Chondrocyte (in vitro differentiated cells): Measurements from ENCODE around the gene GATA3. TPM values are rescaled to one million over a fixed set of nuclear protein-coding genes. Genes with fewer than 3 reads are reported as not detected.

Source experiments
- DNase-seq: peaks from one replicate; pipeline ENCODE4 v3.0.0; 2021; ENCODE audit warnings: mixed read lengths, low spot score
- H3K27ac Mint-ChIP-seq: one replicate; pipeline ENCODE4 v1.8.0; 2021; ENCODE audit warnings: mild to moderate bottlenecking, moderate library complexity, mixed read lengths; ENCODE audit not compliant: unreplicated experiment
- H3K27me3 Mint-ChIP-seq: 2 replicates; pipeline ENCODE4 v1.8.0; 2021; ENCODE audit warnings: low read depth, mixed read lengths
- H3K36me3 Mint-ChIP-seq: 2 replicates; pipeline ENCODE4 v1.8.0; 2021; ENCODE audit warnings: low read depth, mixed read lengths
- H3K4me1 Mint-ChIP-seq: 2 replicates; pipeline ENCODE4 v1.8.0; 2021; ENCODE audit warnings: low read depth, mild to moderate bottlenecking, mixed read lengths
- H3K4me3 Mint-ChIP-seq: one replicate; pipeline ENCODE4 v1.8.0; 2021; ENCODE audit warnings: mild to moderate bottlenecking, moderate library complexity, mixed read lengths; ENCODE audit not compliant: unreplicated experiment
- H3K9me3 Mint-ChIP-seq: 2 replicates; pipeline ENCODE4 v1.8.0; 2021; ENCODE audit warnings: low read depth, mixed read lengths
- CTCF ChIP-seq: fragments of 200-600 bp; sonication (generic); IDR thresholded peaks from 2 replicates; pipeline ENCODE4 v1.5.0; 2021; ENCODE audit warnings: antibody characterized with exemption, mild to moderate bottlenecking, moderate library complexity
- total RNA-seq: library from RNA; stranded (reverse); gene quantifications from 3 replicates; pipeline ENCODE4 v1.2.1, GENCODE V29; 2021

GATA3 gene
- total RNA-seq, 1 donor from 2014 or later, result not detected

- no peak for TF ChIP-seq CTCF
- Mint-ChIP-seq H3K27ac (no peak overlapping the region), H3K9me3 (no peaks in the 10 kb centered on the region), H3K4me1 (no peaks in the 10 kb centered on the region), H3K36me3 (peaks cover 4% of the 10 kb centered on the region), H3K27me3 (peaks cover 77% of the 10 kb centered on the region), H3K4me3 (no peak overlapping the region)
- no peak for DNase-seq
These were observed 11.6 kb downstream of the GATA3 start for GRCh38 chr10:8066124-8066523.

GRCh38 chr10:8066797-8067196 is 12.3 kb downstream of the GATA3 start:
- no peaks in the 10 kb centered on the region for H3K9me3 Mint-ChIP-seq
- TF ChIP-seq CTCF, result no peak
- H3K4me3 Mint-ChIP-seq, result no peak overlapping the region
- no peak for DNase-seq
- no peaks in the 10 kb centered on the region for H3K4me1 Mint-ChIP-seq
- H3K27me3 Mint-ChIP-seq, result peaks cover 78% of the 10 kb centered on the region
- H3K36me3 Mint-ChIP-seq, result peaks cover 4% of the 10 kb centered on the region
- no peak overlapping the region for H3K27ac Mint-ChIP-seq

- Mint-ChIP-seq H3K4me3 (no peak overlapping the region), H3K4me1 (no peaks in the 10 kb centered on the region), H3K27me3 (peaks cover 71% of the 10 kb centered on the region), H3K9me3 (no peaks in the 10 kb centered on the region), H3K27ac (no peak overlapping the region), H3K36me3 (peaks cover 2% of the 10 kb centered on the region)
- no peak for DNase-seq
- no peak for TF ChIP-seq CTCF
These were observed 14.6 kb downstream of the GATA3 start for GRCh38 chr10:8069108-8069507.

GRCh38 chr10:8069627-8070026 is 15.1 kb downstream of the GATA3 start:
- H3K4me3 Mint-ChIP-seq, result no peak overlapping the region
- DNase-seq, result no peak
- no peaks in the 10 kb centered on the region for H3K9me3 Mint-ChIP-seq
- H3K4me1 Mint-ChIP-seq, result no peaks in the 10 kb centered on the region
- H3K27me3 Mint-ChIP-seq, result peaks cover 66% of the 10 kb centered on the region
- peaks cover 2% of the 10 kb centered on the region for H3K36me3 Mint-ChIP-seq
- TF ChIP-seq CTCF, result no peak
- H3K27ac Mint-ChIP-seq, result no peak overlapping the region

- Mint-ChIP-seq H3K27me3 (peaks cover 66% of the 10 kb centered on the region), H3K4me1 (no peaks in the 10 kb centered on the region), H3K9me3 (no peaks in the 10 kb centered on the region), H3K36me3 (peaks cover 2% of the 10 kb centered on the region), H3K27ac (no peak overlapping the region), H3K4me3 (no peak overlapping the region)
- DNase-seq, result no peak
- TF ChIP-seq CTCF, result no peak
These were observed 16.0 kb downstream of the GATA3 start for GRCh38 chr10:8070440-8070839.
